Hematopoietic multipotent progenitor cell treated with erythropoietin and hydrocortisone succinate and interleukin-3 and kit ligand, for 6 days (in vitro differentiated cells): ENCODE data around the gene MTHFS.
"Not testable (repeated sequence)": the region's sequence is repeated elsewhere in the genome, so short reads cannot be mapped to it uniquely, and the experiment has no call there.

Source experiments
- DNase-seq: peaks from one replicate; pipeline ENCODE4 v3.0.0-alpha.2; 2015

Gene MTHFS

GRCh38 chr15:79896634-79897379 lies at the start of gene MTHFS:
MTHFS (minus strand) TSS chr15:79897014; CDS start chr15:79896988, 26 bp downstream.
- peak; percentile 86 for DNase-seq

GRCh38 chr15:79944622-79945021 lies 47.8 kb upstream of the MTHFS start:
- no peak for DNase-seq

GRCh38 chr15:79943820-79944219 lies 47.0 kb upstream of the MTHFS start:
- DNase-seq, result no peak

DNA sequence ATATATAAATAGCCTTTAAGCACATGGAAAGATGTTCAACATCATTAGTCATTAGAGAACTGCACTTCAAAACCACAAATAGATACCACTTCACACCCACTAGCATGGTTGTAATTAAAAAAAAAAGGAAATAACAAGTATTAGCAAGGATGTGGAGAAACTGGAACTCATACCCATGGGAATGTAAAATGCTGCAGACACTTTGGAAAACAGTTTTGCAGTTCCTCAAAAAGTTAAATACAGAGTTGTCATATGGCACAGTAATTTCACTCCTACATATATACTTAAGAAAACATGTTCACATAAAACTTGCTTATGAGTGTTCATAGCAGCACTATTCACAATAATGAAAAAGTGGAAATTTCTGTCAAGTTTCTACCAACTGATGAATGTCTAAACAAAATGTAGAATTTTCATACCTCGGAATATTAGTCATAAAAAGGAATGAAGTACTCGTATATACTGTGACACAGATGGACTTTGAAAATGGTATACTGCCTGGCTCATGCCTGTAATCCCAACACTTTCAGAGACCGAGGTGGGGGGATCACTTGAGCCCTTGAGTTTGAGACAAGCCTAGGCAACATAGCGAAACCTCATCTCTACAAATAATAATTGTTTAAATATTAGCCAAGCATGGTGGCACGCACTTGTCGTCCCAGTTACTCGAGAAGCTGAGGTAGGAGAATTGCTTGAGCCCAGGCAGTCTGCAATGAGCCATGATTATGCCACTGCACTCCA lies 46.1 kb upstream of the MTHFS start:
- no peak for DNase-seq

GRCh38 chr15:79939399-79939798 lies 42.6 kb upstream of the MTHFS start:
- DNase-seq, result no peak

DNA sequence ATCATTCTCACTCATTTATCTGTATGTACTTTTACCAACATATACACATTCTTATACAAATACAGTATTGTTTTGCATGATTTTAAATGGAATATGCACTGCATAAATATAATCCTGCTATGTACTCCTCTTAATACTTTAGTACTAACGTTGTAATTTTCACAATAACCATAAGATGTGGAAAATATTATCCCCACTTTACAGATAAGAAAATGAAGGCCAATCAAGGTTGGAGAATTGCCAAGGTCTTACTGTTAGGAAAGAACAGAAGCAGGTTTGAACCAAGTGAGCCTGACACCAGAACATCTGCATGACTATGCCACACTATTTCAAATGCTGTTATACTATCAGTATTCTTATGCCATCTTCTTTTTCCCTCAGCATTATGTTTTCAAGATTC lies 41.3 kb upstream of the MTHFS start:
- no peak for DNase-seq

DNA sequence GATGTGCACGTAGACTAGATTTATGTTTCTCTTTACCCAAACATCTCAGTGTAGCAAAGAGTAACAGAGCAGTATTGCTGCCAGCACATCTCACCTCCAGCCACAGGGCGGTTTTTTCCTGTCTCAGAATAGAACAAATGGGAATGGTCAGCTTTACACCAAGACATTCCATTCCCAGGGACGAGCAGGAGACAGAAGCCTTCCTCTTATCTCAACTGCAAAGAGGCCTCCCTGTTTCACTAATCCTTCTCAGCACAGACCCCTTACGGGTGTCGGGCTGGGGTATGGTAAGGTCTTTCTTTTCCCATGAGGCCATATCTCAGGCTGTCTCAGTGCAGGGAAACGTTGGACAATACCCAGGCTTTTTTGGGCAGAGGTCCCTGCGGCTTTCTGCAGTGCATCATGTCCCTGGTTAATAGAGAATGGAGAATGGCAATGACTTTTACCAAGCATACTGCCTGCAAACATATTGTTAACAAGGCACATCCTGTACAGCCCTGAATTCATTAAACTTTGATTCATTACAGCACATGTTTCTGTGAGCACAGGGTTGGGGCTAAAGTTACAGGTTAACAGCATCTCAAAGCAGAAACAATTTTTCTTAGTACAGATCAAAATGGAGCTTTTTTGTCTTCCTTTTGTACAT lies 38.9 kb upstream of the MTHFS start:
- not testable (repeated sequence) for DNase-seq

DNA sequence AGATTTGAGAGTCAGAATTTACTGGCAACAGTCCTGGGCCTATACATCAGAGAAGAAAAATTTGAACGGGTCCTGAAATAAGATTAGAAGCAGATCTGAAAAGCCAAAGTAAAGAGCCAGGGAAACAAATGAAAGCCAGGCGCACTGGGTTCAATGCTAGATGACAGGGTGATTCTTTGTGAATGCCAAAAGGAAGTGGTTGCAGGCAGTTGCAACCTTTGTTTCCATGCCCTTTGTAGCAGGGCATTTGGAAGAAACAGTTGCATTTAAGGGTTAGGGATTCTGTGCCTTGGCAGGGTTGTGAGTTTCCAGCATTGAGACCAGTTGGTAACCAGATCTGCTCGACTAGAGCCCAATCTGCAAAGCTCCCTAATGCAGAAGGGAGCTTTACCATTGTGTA lies 36.4 kb upstream of the MTHFS start:
- DNase-seq, result no peak

DNA sequence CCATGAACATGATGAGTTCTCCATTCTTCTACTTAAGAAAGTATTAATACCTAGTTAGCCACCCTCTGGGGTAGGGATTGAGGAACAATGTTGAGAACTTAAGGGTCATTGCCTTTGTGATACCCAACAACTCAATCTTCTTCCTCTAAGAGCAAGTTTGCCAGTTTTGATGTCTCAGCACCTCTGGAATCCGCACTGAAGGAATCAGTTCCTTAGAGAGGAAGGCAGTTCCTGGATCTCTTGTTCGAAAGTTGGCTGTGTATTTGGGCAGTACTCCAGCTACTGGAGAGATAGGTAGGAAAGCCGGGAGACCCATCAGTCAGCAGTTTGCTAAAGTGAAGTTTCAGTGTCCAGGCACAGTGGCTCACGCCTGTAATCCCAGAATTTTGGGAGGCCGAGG lies 35.6 kb upstream of the MTHFS start:
- DNase-seq, result no peak

DNA sequence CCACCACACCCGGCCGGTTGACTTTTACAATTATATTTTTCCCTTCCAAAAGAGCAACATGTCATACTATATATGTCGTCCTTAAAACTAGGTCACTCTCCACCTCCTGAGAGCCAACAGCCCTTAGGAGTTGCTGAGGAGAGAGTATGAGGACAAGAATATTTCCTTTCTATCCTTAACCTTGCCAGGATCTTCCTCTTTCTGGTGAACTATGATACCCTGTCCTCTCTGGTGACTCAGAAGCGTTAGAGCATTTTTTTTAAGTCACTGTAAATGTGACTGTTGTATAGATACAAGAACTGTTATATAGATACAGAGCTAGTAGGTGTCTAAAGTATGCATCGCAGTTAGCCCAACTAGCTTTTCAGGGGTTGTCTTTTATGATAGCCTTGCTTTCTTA lies 33.7 kb upstream of the MTHFS start:
- DNase-seq, result no peak

- DNase-seq, result no peak
These were observed 32.6 kb upstream of the MTHFS start for GRCh38 chr15:79929412-79929811.

GRCh38 chr15:79926116-79926515 lies 29.3 kb upstream of the MTHFS start:
- not testable (repeated sequence) for DNase-seq

DNA sequence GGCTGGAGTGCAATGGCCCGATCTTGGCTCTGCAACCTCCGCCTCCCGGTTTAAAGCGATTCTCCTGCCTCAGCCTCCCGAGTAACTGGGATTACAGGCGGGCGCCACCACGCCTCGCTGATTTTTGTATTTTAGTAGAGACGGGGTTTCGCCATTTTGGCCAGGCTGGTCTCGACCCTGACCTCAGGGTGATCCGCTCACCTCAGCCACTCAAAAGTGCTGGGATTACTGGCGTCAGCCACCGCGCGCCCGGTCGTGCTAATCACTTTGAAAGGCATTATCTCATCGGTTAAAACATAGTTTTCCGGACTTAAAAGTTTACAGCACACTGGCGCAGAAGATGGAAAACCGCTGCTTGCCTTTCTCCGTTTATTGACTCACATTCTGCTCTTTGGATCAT lies 27.6 kb upstream of the MTHFS start:
- DNase-seq, result no peak

DNA sequence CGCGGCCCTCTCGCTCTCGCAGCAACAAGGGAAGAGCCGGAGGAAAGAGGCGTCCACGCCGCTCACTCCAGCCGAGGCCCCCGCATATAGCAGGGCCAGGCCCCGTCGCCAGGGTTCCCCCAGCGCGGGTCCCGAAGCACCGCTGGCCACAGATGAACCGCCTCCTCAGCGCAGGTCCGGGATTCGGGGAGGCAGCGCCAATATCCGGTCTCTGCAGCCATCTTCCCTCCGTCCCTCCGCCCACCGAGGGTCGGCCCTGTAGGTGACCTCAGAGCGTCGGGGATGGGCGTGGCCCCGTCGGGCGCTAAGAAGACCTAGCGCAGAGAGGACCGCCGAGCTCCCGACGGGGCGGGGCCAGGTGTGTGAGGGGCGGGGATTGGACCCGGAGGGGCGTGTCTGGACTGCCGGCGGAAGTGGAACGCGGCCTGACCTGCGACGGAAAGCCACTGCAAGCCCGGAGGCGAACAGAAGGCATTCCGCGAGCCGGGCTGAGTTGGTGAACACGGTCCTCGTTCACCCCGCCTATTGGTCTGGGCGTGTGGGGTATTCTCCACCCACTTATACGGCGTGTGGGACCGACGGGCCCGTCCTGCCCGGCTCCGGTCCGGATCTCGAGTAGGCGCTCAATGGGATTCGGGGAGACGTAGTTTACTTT lies 26.8 kb upstream of the MTHFS start:
- DNase-seq, result peak; percentile 98

DNA sequence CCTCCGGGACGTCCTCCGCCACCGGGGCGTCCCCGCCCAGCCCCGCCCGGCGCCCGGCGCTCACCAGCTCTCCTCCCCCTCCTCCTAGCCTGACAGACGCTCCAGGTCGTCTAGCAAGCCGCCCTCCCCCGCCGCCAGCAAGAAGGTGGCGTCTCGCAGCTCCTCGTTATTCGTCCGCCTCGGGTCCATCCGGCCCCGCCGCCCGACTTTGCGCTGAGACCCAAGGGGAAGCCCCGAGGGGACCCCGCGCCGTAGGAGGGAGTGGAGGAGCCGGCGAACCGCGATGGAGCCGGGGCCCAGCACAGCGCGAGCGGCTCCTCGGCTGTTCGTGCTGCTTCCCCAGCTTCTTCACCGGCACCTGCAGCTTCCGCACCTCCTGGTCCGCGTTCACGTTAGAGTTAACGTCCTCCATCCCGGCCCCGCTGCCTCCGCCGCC lies 26.3 kb upstream of the MTHFS start:
- DNase-seq, result peak; percentile 81

GRCh38 chr15:79922512-79923078 lies 25.8 kb upstream of the MTHFS start:
- no peak for DNase-seq

- DNase-seq, result no peak
These were observed 23.1 kb upstream of the MTHFS start for GRCh38 chr15:79919749-79920511.

DNA sequence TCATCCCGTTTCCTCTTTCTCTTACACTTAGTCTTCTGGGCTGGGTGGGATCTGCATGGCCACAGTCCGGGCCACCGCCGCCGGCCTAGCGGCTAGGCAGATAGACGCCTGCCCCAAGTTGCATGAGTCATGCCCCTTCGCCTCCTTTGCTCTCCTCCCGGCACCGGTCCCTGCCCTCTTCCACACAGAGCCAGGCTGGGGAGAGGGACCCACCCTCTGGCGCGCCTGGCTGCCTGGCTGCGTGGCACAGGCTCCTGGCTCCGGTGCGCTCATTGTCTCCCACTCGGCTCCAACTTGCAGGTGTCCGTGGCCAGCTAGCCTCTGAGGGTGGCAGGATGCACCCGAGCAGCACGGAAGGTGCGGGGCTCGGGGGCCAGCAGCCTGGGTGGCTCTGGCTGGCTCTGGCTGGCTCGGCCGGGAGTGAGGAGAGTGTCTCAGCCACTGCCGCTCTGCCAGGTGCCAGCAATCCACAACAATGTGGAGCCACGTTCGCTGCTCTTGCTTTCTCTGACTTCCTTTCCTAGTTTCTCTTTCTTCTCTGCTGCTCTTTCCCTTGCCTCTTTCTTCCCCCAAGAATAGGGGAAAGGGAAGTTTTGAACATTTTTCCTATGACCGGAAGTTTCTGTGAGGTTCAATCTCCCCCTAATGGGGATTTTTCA lies 22.4 kb upstream of the MTHFS start:
- DNase-seq, result no peak

DNA sequence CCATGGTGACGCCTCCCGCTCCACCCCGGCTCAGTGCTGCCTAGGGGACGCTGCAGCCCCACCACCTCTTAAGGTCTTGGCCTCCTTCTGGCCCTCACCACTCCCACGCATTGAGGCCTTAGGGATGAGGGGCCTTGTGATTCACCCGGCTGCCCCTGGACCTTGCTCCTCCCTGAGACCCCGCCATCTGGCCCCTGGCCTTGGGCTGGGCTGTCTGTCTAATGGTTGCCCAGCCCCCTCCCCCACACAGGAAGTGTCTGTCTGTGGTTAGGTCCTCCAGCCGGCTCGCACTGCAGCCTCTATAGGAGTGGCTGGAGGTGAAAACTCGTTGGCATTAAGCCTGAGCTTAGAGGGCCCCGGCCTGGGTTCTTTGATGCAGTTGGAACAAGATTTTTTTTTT lies 21.5 kb upstream of the MTHFS start:
- DNase-seq, result no peak

DNA sequence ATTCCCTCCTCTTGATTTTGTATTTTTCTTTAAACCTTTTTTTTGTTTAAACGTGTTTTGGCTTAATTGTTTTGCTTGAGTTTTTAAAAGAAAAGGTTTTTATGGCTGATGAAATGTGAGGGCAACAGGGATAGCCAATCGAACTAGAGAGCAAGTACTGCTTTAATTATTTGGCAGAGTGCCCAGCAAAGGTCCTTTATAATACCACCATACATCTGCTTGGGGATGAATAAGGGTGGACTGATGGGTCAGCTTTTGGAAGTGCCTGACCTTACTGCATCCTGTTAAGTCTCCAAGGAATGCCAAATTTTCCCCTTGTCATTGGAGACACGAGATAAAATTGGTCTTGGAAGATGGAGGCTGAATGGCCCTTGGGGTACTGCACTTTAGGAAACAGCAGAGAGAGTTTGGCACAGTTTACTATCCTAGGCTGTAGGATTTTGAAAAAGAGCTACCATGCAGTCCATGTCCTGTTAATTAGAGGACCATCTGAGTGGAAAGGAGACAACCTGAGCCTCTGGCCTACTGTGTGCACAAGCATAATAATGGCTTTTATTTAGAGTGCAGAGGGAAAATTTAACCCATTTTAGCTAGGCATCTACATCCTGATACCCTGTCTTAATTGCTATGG lies 19.8 kb upstream of the MTHFS start:
- DNase-seq, result peak; percentile 31
